Occipital lobe (tissue), 1 donor: ENCODE measurements around the gene DDOST. TPM values are rescaled to one million over a fixed set of nuclear protein-coding genes. Genes with fewer than 3 reads are reported as not detected.

Experiments used
- total RNA-seq: library from RNA; depleted of rRNA; stranded (reverse); fragments of >200 nt; gene quantifications from one replicate; pipeline ENCODE4 v1.2.3, GENCODE V29; 2014

Gene DDOST
- total RNA-seq, 1 donor from 2014 or later = 90.0 TPM

Other genes starting within 250 kb of the DDOST start
- 77.2 TPM for gene CAMK2N1, start 175.2 kb downstream of the DDOST start, total RNA-seq
- gene MUL1, start 153.2 kb downstream of the DDOST start, total RNA-seq = 17.5 TPM
- 0.16 TPM for gene FAM43B, start 108.8 kb downstream of the DDOST start, total RNA-seq
- not detected for gene CDA, start 72.3 kb downstream of the DDOST start, total RNA-seq
- 117 TPM for gene PINK1, start 27.9 kb downstream of the DDOST start, total RNA-seq
- gene KIF17, start 56.6 kb upstream of the DDOST start, total RNA-seq = 4.4 TPM
- gene SH2D5, start 71.3 kb upstream of the DDOST start, total RNA-seq = 0.62 TPM
- gene HP1BP3, start 125.9 kb upstream of the DDOST start, total RNA-seq = 399 TPM